SH-SY5Y (cell line): ENCODE data around the gene ERCC1.

Experiments
- GATA2 ChIP-seq: IDR thresholded peaks from 2 replicates; pipeline ENCODE4 v1.6.1; 2011; ENCODE audit warnings: mild to moderate bottlenecking, low read depth, low read length
- GATA3 ChIP-seq: IDR thresholded peaks from 2 replicates; pipeline ENCODE4 v1.6.1; 2011; ENCODE audit warnings: low read depth, mild to moderate bottlenecking, low read length, moderate library complexity

The ERCC1 gene

DNA sequence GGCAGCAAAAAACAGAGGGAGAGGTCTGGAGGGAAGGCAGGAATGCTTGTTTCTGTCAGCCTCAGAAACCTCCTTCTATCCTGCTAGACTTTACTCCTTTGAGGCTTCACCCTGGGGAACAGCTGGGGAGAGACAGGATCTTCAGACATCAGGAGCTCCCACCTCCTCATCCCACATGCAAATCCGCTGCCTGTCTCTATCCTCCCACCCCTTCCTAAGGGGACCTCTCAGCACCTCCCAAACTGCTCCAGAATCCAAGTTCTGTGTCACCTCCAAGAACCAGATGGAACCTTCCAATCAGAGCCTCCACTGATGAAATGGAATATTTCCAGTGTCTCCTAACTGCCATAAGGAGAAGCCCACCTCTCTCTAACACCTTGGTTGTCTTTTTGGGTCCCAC, 43.6 kb downstream of the ERCC1 start:
- TF ChIP-seq GATA3 (no peak), GATA2 (no peak)

DNA sequence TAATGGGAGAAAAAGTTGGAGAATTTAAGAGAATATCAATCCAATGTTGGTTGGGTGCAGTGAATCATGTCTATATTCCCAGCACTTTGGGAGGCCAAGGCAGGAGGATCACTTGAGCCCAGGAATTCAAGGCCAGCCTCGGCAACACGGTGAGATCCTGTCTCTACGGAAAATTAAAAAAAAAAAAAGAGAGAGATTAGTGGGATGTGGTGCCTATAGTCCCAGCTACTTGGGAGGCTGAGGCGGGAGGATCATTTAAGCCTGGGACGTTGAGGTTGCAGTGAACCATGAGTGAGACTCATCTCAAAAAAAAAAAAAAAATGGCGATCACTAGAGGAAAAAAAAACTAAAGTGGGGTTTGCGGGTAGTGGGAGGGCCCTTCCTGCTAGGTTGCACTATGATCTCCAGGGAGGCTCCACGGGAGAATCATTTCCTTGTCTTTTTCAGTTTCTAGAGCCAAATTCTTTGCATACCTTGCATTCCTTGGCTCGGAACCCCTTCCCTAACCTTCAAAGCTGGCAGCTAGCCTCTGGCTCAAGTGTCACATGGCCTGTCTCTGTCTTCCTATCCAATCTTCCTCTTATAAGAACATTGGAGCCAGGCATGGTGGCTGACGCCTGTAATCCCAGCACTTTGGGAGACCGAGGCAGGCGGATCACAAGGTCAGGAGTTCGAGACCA, 47.5 kb downstream of the ERCC1 start:
- TF ChIP-seq GATA3 (no peak), GATA2 (no peak)

DNA sequence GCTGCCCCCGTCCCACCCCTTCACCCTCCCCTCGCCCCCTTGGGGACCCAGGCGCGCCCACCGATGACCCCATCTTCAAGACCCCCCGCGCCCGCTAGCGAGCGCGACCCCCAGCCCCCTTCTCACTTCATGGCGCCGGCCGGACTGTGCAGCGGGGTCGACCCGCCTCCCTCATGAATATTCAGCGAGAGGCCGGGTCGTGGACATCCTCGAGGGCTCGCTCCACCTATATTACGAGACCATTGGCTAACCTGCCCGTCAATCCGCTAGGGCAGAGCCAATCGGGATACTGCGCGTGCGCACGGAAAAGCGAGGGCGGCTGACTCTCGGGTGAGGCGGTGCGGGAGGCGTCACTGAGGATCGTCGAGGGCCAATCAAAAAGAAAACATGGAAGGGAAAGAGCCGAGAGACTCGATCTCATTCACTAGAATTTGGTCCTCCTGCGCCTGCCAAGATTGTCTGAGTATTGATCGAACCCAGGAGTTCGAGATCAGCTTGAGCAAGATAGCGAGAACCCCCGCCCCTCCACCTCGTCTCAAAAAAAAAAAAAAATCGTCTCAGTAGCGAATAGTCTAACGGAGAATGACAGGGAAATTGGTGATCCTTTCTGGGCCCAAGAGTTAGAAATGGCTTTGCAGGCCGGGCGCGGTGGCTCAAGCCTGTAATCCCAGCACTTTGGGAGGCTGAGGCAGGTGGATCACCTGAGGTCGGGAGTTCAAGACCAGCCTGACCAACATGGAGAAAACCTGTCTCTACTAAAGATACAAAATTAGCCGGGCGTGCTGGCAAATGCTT, 53.1 kb downstream of the ERCC1 start, which contains the start of gene ERCC2:
Gene ERCC2, minus strand, starts transcription at position 164 of the 795 bp plus-strand sequence. Its CDS starts 33 bp downstream, at position 131.
- TF ChIP-seq GATA2 = no peak

DNA sequence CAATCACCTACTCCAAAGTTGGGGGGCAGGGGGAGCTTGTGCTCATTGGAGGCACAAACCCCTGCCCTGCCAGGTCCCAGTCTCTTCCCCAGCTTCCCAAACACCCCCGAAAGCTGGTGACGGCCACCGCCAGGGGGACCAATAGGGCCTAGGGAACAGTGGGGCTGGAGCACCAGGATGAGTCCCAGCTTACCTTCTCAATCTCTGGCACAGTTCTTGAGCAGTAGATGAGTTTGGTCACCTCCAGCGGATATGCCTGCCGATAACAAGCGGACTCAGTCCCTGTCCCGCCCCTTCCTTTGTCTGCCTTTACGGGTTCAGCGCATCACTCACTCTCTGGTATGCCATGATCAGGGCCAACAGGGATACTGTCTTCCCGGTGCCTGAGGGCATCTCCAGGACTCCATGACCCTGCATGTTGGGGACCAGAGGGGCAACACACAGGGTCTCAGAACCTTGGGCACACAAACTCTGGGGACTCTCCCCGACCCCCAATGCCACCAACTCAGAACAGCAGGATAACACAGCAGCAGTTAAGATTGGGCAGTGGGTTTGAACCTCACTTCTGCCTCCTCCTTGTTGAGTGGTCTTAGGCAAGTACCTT, 54.9 kb downstream of the ERCC1 start:
- TF ChIP-seq GATA3 (no peak), GATA2 (no peak)

DNA sequence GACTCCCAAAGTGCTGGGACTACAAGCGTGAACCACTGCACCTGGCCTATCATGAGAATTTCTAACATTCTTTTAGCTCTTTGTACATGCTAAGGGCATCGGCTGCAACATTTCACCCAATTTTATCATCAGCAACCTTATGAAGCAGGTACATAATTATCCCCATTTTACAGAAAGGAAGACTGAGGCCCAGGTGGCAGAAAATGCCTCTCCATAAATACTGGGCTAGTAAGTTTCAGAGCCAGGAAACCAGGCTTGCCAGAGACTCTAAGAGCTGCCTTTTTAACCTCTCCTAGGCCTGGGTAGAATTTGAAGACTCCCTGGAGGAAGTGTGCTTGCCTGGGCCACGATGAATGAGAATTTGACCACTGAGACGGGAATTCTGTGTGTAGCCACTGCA, 55.6 kb downstream of the ERCC1 start:
- TF ChIP-seq GATA2 = no peak
- no peak for TF ChIP-seq GATA3

DNA sequence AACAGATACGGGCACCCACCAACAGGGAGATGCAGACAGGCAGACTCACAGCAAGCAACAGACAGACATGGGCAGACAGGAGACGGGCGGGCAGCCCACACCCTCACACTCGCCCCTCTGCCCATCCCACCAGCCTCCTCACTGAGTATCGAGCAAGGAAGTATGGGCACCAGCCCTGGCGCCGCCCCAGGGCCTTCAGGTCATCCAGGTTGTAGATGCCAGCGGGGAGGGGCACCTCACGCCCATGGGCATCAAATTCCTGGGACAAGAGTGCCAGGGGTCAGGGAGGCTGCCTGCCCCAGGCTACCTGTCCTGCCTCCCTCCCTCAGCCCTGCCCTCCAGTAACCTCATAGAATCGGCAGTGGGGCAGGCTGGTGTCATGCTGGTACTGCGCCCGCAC, 59.0 kb downstream of the ERCC1 start:
- TF ChIP-seq GATA2 = no peak
- no peak for TF ChIP-seq GATA3

DNA sequence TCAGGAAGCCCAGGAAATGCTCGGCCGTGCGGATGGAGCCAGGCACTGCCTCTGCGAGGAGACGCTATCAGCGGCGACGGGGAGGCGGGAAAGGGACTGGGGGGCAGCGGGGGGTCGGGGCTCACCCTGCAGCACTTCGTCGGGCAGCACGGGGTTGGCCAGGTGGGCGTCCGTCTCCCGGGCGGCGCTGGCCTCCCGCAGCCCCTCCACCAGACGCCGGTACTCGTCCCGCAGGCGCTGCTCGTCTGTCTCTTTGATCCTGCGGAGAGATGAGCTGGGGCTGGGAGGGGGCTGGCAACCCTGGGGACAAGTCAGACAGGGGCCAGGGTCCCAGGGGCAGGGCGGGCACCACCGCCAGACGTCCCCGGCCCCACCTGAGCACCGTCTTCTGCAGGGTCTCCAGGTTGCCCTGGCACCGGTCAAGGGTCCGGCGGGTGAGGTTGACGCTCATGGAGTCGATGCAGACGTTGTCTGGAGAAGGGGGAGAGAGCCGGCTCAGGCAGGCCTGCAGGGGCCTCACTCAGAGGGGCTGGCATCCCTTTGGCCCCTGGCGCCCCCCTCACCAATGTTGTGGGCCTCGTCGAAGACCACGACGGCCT, 59.8 kb downstream of the ERCC1 start:
- no peak for TF ChIP-seq GATA2
- no peak for TF ChIP-seq GATA3

DNA sequence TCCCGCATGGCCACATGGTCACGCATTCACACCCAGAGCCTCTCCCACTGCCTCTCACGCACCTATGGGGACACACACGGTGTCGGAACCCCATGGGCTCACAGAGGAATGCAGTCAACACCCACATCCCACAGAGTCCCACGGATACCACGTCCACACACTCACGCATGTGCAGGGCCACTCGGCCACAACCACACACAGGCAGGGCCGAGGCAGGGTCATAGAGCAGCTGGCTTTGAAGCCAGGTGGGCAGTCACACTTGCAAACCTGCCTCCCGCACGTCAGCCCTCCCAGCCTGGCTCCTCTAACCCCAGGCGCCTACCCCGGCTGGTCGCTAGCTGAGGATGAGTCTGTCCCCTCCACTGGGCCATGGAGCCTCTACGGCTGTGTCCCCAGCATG, 61.4 kb downstream of the ERCC1 start:
- no peak for TF ChIP-seq GATA3
- no peak for TF ChIP-seq GATA2

DNA sequence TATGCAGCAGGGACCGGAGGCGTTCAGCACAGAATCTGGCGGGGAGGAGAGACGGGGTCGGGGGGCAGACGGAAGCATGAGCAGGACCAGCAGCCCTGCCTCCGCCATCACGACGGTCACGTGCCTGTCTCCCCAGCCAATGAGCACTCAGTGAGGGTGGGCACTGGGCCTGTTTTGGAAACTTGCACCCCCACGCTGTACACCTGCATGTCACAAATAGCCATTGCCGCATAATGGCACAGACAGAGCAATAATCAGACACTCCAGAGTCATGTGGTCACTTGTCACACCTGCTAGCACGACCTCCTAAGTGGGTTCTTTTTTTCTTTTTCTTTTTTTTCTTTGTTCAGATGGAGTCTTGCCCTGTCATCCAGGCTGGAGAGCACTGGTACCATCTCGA, 62.1 kb downstream of the ERCC1 start:
- TF ChIP-seq GATA3 = no peak
- TF ChIP-seq GATA2 = no peak

DNA sequence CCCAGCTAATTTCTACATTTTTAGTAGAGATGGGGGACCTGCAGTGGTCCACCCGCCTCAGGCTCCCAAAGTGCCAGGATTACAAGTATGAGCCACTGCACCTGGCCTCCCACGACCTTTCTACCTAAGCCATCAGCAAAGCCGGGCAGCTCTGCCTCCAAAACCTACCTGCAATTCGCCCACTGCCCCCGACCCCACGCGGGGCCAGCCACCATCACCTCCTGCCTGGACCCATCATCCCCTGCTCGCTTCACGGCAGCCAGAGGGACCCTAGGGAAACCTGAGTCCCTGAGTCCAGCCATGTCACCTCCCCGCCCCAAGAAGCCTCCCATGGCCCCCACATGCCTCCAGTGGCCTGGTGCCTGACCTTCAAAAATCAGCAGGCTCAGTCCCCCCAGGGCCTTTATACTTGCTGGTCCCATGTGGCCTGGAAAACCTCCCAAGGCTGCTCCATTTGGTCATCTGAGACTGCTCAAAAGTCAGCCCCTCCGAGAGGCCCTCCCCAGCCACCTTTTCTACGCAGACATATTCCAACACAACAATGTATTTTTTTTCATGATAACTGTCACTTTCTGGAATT, 65.4 kb downstream of the ERCC1 start:
- TF ChIP-seq GATA2 = no peak
- TF ChIP-seq GATA3 = no peak

DNA sequence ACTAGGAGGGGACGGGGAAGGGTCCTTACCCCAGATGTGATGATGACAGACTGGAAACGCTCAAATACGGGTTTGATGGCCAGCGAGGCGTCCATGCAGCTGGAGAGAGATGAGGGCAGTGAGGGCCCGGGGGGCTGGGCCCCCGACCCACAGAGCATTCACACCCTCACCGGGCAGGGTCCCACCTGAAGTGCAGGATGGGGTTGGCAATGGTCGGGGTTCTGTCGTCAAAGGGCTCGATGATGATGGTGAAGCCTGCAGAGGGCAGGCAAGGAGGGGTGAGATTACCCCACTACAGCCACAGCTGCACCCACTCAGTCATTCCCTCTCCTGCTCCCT, 66.3 kb downstream of the ERCC1 start:
- TF ChIP-seq GATA3 (no peak), GATA2 (no peak)
